GM12874 (cell line): ENCODE data around the gene ABLIM2.

ENCODE experiments used
- CTCF ChIP-seq: IDR thresholded peaks from 2 replicates; pipeline ENCODE4 v1.5.1; 2011; ENCODE audit warnings: low read depth, mild to moderate bottlenecking, control low read depth, low read length, moderate library complexity; ENCODE audit not compliant: insufficient read depth

The ABLIM2 gene

GRCh38 chr4:8101213-8102075 is 57.2 kb downstream of the ABLIM2 start:
- no peak for TF ChIP-seq CTCF

GRCh38 chr4:8099981-8100464 is 58.6 kb downstream of the ABLIM2 start:
- no peak for TF ChIP-seq CTCF

- no peak for TF ChIP-seq CTCF
Measured at GRCh38 chr4:8098506-8098905, 60.1 kb downstream of the ABLIM2 start.

GRCh38 chr4:8097721-8098345 is 60.8 kb downstream of the ABLIM2 start:
- no peak for TF ChIP-seq CTCF

- TF ChIP-seq CTCF = no peak
Measured at GRCh38 chr4:8097141-8097541, 61.5 kb downstream of the ABLIM2 start.

- no peak for TF ChIP-seq CTCF
Measured at GRCh38 chr4:8096690-8097061, 61.9 kb downstream of the ABLIM2 start.

GRCh38 chr4:8095956-8096689 is 62.5 kb downstream of the ABLIM2 start:
- TF ChIP-seq CTCF = no peak
